Muscle of arm (tissue), 12 donors: ENCODE results near the gene NAA35. TPM values are rescaled to one million over a fixed set of nuclear protein-coding genes. Genes with fewer than 3 reads are reported as not detected.
"Not testable (repeated sequence)": the region's sequence is repeated elsewhere in the genome, so short reads cannot be mapped to it uniquely, and the experiment has no call there.

ENCODE experiments used
- DNase-seq: peaks from one replicate; pipeline ENCODE4 v3.0.0-alpha.2; 2013
- polyA plus RNA-seq, 12 donors: library from polyadenylated mRNA; unstranded; fragments of 120-200 nt; gene quantifications; one replicate each; pipeline ENCODE4 v1.2.1, GENCODE V29; 2013; ENCODE audit not compliant: insufficient read length in 12 of 12

The NAA35 gene
- polyA plus RNA-seq, 12 donors, result 13.7 to 25.6 (median 22.2) TPM; not detected in 1

GRCh38 chr9:85942913-85943709 lies 2.2 kb downstream of the NAA35 start:
- DNase-seq, result no peak

DNA sequence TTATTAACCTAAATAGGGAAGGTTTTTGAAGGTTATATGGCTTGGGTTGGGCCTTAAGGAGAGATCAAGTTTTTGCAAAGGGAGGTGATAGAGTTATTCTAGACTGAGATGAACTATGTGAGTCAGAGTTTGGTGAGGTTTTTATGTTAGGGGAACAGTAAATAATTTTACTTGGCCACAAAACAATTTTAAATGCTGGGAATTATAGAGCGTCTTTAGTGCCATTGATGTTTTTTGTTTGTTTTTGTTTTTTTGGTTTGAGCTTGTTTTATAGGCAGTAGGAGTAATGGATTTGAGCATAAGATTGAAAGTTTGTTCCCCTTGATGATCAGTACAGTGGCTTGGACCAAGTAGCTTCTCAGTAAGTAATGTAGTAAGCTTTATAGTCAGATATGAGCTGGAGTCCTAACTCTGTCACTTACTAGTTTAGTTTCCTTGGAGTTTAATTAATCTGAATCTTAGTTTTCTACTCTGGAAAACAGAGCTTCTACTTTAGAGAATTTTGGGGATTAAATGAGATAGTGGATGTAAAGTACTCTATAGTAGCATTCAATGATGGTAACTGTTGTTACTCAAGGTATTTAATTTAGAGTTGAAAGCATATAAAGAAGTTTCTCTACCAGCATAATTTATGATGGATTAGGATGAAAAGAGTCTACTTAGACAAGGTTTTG lies 2.9 kb downstream of the NAA35 start:
- no peak for DNase-seq

DNA sequence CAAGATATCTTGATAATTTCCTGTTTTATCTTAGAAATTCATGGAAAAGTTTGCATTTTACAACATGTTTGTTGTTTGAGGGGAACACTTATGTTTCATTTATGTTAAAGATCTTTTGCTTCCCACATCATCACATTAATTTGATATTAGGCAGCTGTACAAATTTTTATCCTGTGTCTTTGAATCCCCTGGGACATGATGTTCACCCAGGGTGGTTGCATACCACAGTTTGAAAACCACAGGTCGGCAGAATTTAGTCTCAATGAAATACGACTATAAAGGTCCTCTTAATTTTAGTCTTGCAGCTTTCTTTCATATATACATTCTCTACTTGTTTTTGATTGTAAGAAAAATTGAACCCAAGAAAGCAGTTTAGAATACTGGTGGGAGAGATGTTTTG lies 3.7 kb downstream of the NAA35 start:
- DNase-seq, result no peak

DNA sequence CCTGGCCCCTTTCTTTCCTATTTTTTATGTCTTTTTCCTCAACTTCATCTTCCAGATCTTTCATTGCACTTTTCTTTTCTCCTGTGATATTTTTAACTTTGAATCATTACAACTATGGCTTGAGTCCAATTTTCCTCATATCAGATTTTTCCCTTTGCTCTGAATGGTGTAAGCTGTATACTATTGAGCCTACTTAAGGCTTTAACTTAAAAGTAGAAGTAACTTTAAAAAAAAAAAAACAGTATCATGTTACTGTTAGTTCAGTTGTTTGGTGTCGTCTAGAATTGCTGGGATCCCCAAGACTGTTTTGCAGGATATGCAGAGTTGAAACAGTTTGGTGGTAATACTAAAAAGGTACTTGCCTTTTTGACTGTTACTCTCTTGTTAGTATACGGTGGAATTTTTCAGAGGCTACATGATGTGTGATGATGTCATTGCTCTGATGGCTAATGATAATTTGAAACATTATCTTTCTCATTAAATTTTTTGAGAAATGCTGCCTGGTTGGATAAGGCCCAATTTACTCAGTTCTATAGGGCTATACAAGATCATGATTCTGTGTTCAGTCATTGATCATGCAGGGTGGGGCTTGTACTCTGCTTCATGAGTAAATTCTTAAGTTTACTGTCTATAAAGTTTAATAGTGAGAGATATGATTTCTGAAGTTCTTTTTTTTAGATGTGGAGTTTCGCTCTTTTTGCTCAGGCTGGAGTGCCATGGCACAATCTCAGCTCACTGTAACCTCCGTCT lies 8.8 kb downstream of the NAA35 start:
- DNase-seq, result no peak

DNA sequence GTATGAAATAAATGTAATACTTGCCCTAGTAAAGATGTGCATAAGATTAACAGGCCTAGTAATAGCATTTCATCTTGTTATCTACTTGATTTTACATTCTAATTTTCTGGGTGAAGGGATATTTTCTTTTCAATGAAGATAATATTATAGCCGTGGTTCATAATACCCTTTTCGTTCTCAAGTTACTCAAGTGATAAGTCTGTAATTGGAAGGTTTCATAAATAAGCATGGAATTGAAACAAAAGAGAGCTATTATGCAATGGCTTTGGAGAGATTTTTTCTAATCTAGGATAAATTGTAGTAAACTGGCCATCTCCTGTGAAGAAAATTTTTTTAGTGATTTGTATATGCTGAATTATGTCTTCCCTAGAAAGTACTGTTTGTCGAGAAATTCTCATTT lies 19.0 kb downstream of the NAA35 start:
- no peak for DNase-seq

DNA sequence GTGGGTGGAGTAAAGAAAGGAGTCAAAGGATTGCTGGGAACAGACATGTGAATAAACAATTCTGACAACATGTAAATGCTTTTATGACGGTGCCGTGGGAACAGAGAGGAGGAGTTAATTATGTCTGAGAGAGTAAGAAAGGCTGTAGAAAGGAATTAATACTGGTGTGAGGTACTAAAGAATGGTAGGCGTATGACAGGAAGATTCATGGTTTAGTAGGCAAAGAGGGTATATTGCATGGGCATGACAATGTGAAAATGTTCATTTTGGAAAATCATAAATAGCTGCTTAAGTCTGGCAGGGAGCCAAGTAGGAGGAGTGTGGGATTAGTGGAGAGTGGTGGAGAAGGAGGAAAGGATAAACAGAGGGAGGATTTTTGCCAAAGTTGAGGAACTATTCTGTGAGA lies 19.7 kb downstream of the NAA35 start:
- no peak for DNase-seq

DNA sequence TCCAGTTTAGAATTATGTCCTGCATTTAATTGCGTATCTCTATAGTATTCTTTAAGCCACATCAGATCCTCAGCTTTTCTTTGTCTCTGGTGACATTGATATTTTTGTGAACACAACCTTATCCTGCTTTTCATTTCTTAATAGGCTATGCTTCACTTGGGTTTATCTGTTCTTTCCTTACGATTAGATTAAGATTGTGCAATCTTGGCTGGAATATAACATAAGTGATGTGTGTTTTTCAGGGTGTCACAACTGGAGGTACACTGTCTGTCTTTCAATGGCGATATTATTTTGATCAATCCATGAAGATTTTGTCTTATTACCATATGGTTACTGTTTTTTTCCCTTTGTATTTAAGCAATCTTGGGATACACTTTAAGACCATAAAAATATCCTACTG lies 23.6 kb downstream of the NAA35 start:
- DNase-seq, result no peak

GRCh38 chr9:85964949-85965348 lies 24.0 kb downstream of the NAA35 start:
- DNase-seq, result no peak

- DNase-seq, result no peak
These were observed 28.8 kb downstream of the NAA35 start for GRCh38 chr9:85969727-85970126.

DNA sequence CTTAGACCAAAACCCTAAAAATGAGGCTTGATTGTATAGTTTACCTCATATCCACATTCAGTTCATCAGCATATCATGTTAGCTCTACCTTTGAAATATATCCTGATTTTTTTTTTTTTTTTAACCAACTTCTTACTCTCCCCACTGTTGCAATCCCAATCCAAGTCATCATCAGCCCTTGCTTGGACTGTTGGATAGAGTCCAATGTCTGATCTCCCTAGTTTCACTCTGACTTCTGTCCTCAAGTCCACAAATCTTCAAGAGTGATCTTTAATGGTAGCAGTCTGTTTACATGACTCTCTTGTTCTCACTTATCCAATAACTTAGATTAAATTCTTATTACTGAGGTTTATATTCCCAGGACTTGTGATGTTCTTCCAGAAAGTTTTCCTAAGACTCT lies 30.8 kb downstream of the NAA35 start:
- DNase-seq, result no peak

DNA sequence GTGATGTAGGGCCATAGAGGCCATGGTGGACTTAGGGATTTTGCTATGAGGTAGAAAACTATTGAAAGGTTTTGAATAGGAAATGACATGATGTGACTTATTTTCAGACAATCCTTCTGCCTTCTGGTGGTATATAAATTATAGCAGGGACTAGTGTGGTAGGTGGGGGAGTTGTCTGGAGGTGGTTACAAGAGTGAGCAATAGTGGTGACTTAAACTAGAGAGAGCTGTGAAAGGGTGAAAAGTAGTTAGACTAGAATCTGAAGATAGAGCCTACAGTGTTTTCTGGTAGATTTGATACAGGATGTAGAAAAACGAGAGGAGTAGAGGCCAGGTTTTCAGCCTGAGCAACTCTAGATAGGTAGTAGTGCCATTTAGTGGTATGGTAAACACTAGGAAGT lies 32.3 kb downstream of the NAA35 start:
- DNase-seq, result no peak

GRCh38 chr9:85974055-85974547 lies 33.2 kb downstream of the NAA35 start:
- DNase-seq, result not testable (repeated sequence)

DNA sequence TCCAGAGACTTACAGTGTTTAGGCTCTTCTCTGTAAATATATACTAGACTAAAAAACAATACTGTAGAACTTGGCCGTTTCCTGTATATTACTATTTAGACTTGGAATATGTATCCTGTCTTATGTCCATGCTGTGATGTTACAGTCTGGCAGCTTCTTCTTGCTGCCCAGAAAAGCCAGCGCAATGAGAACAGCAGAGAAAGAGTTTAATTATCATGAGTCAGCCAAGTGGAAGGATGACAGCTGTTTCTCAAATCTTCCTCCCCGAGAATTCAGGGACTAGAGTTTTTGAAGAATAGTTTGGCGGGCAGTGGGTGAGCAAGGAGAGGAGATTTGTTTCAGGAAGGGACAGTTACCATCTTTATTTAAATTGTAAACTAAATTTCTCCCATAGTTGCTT lies 37.5 kb downstream of the NAA35 start:
- DNase-seq, result peak; percentile 59

DNA sequence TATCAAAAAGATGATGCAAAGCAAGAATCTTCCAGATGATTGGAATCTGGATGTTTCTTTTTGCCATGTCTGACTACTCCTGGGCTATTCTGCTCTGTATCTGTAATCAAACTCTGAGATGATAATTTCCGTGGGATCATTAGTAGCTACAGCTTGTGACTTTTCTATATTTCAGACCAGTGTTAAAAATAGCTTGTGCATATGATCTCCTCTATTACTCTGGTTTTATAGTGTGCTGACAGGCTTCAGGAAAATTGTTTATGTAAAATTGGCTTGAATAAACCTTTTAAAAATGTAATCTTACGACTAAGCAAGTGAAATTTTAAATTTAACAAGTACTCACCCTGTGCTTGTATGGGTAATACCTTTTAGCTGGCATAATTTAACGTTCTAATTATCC lies 40.4 kb downstream of the NAA35 start:
- DNase-seq, result peak; percentile 9

GRCh38 chr9:85984457-85984856 lies 43.5 kb downstream of the NAA35 start:
- no peak for DNase-seq

- no peak for DNase-seq
These were observed 46.3 kb downstream of the NAA35 start for GRCh38 chr9:85987236-85987635.

- no peak for DNase-seq
These were observed 53.2 kb downstream of the NAA35 start for GRCh38 chr9:85994191-85994590.

GRCh38 chr9:85995097-85995496 lies 54.2 kb downstream of the NAA35 start:
- DNase-seq, result no peak

DNA sequence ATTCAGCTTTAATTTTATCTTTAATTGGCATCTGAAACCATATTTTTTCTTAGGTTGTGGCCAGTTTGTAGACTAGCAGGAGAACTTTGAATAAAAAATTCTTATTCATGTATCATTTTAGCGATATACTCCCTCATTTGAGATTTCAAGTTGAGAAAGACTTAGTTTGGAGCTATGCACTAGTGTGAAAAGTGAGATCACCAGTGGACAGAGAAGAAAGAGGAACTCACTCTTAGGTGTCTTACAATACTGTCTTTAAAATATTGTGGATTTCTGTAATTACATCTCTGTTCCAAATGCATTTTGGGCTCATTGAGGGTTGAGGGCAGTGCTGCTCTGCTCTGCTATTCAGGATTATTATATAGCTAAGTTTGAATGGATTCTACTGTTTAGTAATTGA lies 54.7 kb downstream of the NAA35 start:
- DNase-seq, result no peak

DNA sequence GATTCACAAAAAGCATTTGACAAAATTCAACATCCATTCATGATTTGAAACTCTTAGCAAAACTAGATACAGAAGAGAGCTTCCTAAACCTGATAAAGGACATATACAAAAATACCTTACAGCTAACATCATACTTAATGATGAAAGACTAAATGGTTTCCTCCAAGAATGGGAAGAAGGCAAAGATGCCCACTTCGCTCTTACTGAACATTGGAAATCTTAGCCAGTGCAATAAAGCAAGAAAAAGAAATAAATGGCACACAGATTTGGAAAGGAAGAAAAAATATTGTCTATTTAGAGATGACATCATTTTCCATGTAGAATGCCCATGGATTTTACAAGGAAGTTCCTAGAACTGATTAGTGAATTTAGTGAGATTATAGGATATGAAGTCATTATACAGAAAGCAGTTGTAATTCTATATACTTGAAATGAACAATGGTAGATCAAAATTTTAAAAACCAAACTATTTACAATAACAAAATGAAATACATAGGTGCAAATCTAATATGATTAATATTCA lies 64.4 kb downstream of the NAA35 start:
- DNase-seq, result no peak

GRCh38 chr9:86009133-86009532 lies 68.2 kb downstream of the NAA35 start:
- DNase-seq, result no peak

- DNase-seq, result no peak
These were observed 79.8 kb downstream of the NAA35 start for GRCh38 chr9:86020731-86021130.
